CD4-positive, alpha-beta T cell treated with Interleukin-12 subunit alpha and Interleukin-12 subunit beta, for 1 hour (primary cell): ENCODE results near the gene TMEM63B.

Source experiments
- DNase-seq: peaks from one replicate; pipeline ENCODE4 v3.0.0-alpha.2; 2020

Gene TMEM63B

GRCh38 chr6:44147256-44147655 is 19.9 kb downstream of the TMEM63B start:
- no peak for DNase-seq

DNA sequence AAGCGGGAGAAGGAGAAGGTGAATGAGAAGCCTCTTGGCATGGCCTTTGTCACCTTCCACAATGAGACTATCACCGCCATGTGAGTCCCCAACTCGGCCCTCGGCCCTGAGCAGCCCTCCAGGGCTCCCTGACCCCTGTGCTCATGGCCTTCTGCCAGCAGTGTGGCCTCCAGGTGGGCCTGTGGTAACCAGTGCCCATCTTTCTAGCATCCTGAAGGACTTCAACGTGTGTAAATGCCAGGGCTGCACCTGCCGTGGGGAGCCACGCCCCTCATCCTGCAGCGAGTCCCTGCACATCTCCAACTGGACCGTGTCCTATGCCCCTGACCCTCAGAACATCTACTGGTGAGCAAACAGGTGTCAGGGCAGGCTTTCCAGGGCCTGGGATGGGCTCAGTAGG is 21.0 kb downstream of the TMEM63B start:
- no peak for DNase-seq

- no peak for DNase-seq
Measured at GRCh38 chr6:44149369-44150012, 22.1 kb downstream of the TMEM63B start.

GRCh38 chr6:44150317-44150917 is 23.1 kb downstream of the TMEM63B start:
- no peak for DNase-seq

DNA sequence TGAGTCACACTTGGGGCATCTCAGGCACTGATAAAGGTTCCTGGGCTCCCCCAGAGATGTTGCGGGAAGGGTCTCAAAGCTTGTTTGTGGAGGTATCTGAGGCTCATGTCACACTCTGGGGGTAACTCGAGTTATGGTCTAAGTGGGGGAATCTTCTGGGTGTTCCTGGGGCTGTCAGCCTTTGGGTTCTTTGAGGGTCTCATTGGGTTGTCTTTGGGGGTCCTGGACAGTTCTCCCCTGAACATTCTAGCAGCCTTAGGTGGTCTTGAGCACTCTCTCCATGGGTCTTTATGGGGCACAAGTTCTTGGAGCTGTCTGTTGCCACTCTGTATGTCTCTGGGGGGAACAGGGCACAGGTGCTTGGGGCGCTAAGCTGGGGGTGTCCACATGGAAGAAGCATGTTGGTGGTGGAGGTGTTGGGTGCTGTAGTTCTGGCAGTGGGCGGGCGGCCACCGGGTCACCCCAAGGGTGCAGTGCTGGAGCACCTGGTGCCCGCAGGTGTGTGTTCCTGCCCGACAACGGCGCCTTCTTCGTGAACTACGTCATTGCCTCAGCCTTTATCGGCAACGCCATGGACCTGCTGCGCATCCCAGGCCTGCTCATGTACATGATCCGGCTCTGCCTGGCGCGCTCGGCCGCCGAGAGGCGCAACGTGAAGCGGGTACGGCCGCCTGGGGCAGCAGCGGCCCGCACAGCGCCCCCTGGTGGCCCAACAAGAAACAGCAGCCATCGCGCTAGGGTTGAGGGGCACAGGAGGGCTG is 24.2 kb downstream of the TMEM63B start:
- peak; percentile 81 for DNase-seq

DNA sequence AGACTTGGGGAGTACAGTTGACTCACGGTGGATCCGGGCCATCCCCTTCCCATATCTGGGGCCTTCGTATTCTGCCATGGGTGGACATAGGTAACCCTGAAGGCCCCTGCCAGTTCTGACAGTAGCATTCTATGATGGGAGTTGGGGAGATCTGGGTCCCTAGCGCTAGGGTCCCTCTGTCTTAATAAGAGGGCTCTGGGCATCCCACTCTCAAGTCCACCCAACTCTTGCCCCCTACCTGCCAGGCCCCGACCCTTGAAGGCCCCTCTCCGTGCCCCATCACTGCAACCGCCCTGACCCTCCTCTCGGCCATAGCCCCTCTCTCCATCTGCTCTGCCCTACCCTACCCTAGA is 24.7 kb downstream of the TMEM63B start:
- no peak for DNase-seq

GRCh38 chr6:44152533-44152932 is 25.2 kb downstream of the TMEM63B start:
- no peak for DNase-seq

DNA sequence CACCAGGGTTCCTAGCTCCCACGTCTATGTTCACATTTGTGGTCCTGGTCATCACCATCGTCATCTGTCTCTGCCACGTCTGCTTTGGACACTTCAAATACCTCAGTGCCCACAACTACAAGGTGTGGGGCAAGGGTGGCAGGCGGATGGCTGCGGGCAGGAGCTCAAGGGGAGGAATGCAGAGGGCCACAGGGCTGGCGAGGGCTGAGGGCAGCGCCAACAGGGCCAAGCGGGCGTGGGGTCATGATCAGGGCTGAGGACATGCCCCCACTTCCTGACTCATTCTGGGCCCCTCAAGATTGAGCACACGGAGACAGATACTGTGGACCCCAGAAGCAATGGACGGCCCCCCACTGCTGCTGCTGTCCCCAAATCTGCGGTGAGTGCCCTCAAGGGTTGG is 26.7 kb downstream of the TMEM63B start:
- no peak for DNase-seq

DNA sequence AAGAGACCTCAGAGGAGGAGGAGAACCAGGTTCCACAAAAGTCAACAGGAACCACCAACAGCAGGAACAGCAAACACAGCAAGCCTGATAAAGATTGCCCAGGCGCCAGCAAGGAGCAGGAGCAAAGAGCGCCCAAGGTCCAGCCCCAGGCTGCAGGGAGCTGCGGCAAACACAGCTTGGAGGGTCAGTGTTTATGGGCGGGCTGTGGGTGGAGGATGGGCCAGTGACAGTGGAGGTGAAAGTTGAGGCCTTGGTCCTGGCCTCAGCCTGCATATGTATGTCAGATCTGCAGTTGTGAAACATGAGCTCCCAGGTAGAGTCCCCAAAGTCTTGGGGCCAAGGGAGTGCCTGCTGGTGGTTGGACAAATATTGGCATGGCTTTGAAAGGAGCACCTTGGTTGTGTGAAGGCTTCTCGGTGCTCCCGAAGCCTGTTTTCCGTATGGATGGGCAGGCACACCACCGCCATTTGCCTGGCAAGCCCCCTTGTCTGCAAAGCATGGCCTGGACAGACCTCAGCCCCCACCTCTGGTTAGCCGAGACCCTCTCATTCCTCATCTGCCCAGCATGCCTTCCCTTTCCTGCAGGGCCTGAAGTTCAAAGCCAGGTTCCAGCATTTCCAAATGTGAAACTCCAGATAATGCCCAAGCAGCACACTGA is 29.3 kb downstream of the TMEM63B start:
- no peak for DNase-seq

DNA sequence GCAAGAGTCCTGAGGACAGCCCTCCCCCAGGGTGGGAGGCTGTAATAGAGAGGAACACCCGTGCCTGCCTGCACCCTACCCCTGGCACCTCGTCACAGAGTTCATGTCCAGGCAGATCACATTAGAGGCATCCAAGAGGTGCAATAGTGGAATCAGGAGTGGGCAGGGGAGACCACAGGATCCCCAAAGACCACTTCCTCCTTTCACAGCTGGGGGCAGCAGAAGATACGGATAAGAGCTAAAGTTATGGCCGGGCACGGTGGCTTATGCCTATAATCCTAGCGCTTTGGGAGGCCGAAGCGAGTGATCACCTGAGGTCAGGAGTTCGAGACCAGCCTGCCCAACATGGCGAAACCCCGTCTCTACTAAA is 29.8 kb downstream of the TMEM63B start:
- DNase-seq: no peak

GRCh38 chr6:44158770-44159228 is 31.4 kb downstream of the TMEM63B start, which contains the start of gene CAPN11:
Gene CAPN11 (plus strand): TSS chr6:44158820. CDS start chr6:44158849, 29 bp downstream.
- no peak for DNase-seq

DNA sequence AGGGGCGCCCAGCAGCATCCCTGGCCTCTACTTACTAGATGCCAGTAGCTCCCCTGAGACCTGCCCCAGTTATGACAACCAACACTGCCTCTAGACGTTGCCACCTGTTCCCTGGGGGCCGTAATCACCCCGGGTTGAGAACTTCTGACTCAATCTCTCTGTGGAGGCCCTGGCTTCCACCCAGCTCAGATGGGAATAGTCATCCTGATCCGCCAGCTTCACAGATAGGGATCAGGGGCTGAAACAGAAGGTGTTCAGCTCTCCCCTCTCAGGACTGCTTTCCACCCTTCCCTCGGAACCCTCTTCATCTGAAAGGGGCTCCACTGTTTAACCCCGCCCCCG is 34.6 kb downstream of the TMEM63B start:
- DNase-seq: no peak

DNA sequence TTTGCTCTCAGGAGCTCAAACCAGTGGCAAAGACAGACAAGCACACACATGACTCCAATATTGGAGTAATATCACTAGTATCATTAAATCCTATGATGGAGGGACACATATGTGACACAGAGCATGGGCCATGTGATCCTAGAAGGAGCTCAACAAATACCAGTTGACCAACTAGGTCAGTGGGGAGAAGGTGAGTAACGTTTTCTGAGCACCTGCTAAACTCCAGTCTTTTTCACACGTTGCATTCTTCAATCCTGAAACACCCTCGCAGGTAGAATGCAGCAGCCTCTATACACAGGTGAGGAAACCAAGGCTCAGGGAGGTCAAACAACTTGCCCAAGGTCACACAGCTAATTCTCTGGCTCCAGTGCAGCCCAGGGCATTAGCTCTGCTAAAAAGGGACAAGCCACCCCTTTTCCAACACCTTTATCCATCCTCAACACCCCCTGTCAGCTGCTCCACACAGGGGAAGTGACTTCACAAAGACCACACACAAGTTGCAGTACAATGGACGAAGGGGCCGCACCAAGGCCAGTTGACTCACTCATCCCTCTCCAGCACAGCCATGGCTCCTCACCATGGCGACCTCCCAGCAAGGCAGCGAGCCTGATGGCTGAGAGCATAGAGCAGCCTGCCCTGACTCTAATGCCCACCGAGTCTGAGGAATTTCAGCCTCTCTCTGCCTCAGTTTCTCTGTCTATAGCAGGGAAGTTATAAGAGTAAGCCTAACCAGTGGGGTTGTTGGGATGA is 35.7 kb downstream of the TMEM63B start:
- DNase-seq: no peak

- no peak for DNase-seq
Measured at GRCh38 chr6:44166116-44166515, 38.8 kb downstream of the TMEM63B start.

- DNase-seq: no peak
Measured at GRCh38 chr6:44166591-44167184, 39.3 kb downstream of the TMEM63B start.

DNA sequence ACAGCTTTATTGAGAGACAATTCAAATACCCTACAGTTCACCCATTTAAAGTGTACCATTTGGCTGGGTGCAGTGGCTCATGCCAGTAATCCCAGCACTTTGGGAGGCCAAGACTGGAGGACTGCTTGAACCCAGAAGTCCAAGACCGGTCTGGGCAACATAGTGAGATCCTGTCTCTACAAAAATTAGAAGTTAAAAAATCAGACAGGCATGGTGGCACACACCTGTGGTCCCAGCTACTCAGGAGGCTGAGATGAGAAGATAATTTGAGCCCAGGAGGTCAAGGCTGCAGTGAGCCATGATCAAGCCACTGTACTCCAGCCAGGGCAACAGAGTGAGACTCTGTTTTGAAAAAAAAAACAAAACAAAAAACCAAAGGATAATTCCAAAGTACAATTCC is 40.2 kb downstream of the TMEM63B start:
- no peak for DNase-seq

- no peak for DNase-seq
Measured at GRCh38 chr6:44169154-44169553, 41.8 kb downstream of the TMEM63B start.

GRCh38 chr6:44169886-44170570 is 42.7 kb downstream of the TMEM63B start:
- DNase-seq: no peak

DNA sequence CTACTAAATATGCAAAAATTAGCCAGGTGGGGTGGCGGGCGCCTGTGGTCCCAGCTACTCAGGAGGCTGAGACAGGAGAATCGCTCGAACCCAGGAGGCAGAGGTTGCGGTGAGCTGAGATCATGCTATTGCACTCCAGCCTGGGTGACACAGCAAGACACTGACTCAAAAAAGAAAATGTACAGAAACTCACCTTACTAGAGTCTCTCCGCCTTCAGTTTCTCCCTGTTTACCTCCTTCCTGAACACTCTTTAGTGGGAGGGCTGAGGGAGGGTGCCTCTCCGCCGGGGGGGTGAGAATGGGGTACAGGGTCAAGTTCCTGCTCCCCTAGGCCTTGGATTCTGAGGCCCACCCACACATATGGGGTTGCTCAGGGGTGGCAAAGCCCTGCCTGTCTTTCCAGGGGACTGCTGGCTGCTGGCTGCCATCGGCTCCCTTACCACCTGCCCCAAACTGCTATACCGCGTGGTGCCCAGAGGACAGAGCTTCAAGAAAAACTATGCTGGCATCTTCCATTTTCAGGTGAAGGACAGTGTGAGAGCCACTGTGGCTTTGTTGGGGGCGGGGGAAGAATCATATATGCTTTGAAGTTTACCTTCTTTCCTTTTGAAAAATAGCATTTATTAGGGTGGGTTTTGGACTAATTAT is 44.7 kb downstream of the TMEM63B start:
- no peak for DNase-seq

- DNase-seq: peak; percentile 77
Measured at GRCh38 chr6:44172731-44173500, 45.6 kb downstream of the TMEM63B start.
